ENCODE measurements around the gene SUSD4. TPM values are rescaled to one million over a fixed set of nuclear protein-coding genes. Genes with fewer than 3 reads are reported as not detected.
"Not testable (repeated sequence)": the region's sequence is repeated elsewhere in the genome, so short reads cannot be mapped to it uniquely, and the experiment has no call there.

The SUSD4 gene
- total RNA-seq, 6 experiments from 2014 or later, result 0.33 to 0.96 (median 0.70) TPM

- H3K4me1 Mint-ChIP-seq (ENCODE audit: low read depth), result no peaks in the 10 kb centered on the region; the same call in 1 of the 2 replicates
- H3K27ac Mint-ChIP-seq, result no peak overlapping the region
- no peak overlapping the region for H3K4me3 Mint-ChIP-seq
- no peak for DNase-seq
- TF ChIP-seq CTCF (IDR thresholded peaks at IDR 0.05), result no peak
- H3K9me3 Mint-ChIP-seq, result no peaks in the 10 kb centered on the region
- no peaks in the 10 kb centered on the region for H3K36me3 Mint-ChIP-seq (ENCODE audit: low read depth)
- peaks cover 4% of the 10 kb centered on the region for H3K27me3 Mint-ChIP-seq (ENCODE audit: insufficient read depth)
These were observed 66.2 kb downstream of the SUSD4 start for GRCh38 chr1:223297800-223298199.

GRCh38 chr1:223291796-223292195 is 72.2 kb downstream of the SUSD4 start:
- H3K27me3 Mint-ChIP-seq (ENCODE audit: insufficient read depth), result peaks cover 14% of the 10 kb centered on the region
- no peak for TF ChIP-seq CTCF (IDR thresholded peaks at IDR 0.05)
- no peaks in the 10 kb centered on the region for H3K9me3 Mint-ChIP-seq
- H3K36me3 Mint-ChIP-seq (ENCODE audit: low read depth), result no peaks in the 10 kb centered on the region
- H3K4me3 Mint-ChIP-seq, result no peak overlapping the region
- no peak for DNase-seq
- no peaks in the 10 kb centered on the region for H3K4me1 Mint-ChIP-seq (ENCODE audit: low read depth)
- H3K27ac Mint-ChIP-seq, result no peak overlapping the region

GRCh38 chr1:223290397-223290796 is 73.6 kb downstream of the SUSD4 start:
- no peaks in the 10 kb centered on the region for H3K36me3 Mint-ChIP-seq (ENCODE audit: low read depth)
- no peak overlapping the region for H3K27ac Mint-ChIP-seq
- no peak overlapping the region for H3K4me3 Mint-ChIP-seq
- no peak for DNase-seq
- no peak for TF ChIP-seq CTCF (IDR thresholded peaks at IDR 0.05)
- H3K9me3 Mint-ChIP-seq, result no peaks in the 10 kb centered on the region; the same call in 1 of the 2 replicates
- H3K4me1 Mint-ChIP-seq (ENCODE audit: low read depth), result no peaks in the 10 kb centered on the region
- H3K27me3 Mint-ChIP-seq (ENCODE audit: insufficient read depth), result peaks cover 16% of the 10 kb centered on the region

GRCh38 chr1:223289621-223290020 is 74.4 kb downstream of the SUSD4 start:
- Mint-ChIP-seq H3K4me1 (ENCODE audit: low read depth) (no peaks in the 10 kb centered on the region), H3K9me3 (no peaks in the 10 kb centered on the region; the same call in 1 of the 2 replicates), H3K4me3 (no peak overlapping the region), H3K36me3 (ENCODE audit: low read depth) (no peaks in the 10 kb centered on the region), H3K27me3 (ENCODE audit: insufficient read depth) (peaks cover 17% of the 10 kb centered on the region), H3K27ac (no peak overlapping the region)
- no peak for TF ChIP-seq CTCF (IDR thresholded peaks at IDR 0.05)
- no peak for DNase-seq

GRCh38 chr1:223288826-223289225 is 75.2 kb downstream of the SUSD4 start:
- no peak overlapping the region for H3K4me3 Mint-ChIP-seq
- no peaks in the 10 kb centered on the region for H3K36me3 Mint-ChIP-seq (ENCODE audit: low read depth)
- H3K4me1 Mint-ChIP-seq (ENCODE audit: low read depth), result no peaks in the 10 kb centered on the region
- no peaks in the 10 kb centered on the region; the same call in 1 of the 2 replicates for H3K9me3 Mint-ChIP-seq
- no peak for DNase-seq
- H3K27ac Mint-ChIP-seq, result no peak overlapping the region
- H3K27me3 Mint-ChIP-seq (ENCODE audit: insufficient read depth), result peaks cover 19% of the 10 kb centered on the region
- no peak for TF ChIP-seq CTCF (IDR thresholded peaks at IDR 0.05)

- no peak for TF ChIP-seq CTCF (IDR thresholded peaks at IDR 0.05)
- Mint-ChIP-seq H3K36me3 (ENCODE audit: low read depth) (no peaks in the 10 kb centered on the region), H3K4me3 (no peak overlapping the region), H3K4me1 (ENCODE audit: low read depth) (no peaks in the 10 kb centered on the region), H3K27ac (no peak overlapping the region), H3K9me3 (no peaks in the 10 kb centered on the region; the same call in 1 of the 2 replicates), H3K27me3 (ENCODE audit: insufficient read depth) (peaks cover 16% of the 10 kb centered on the region)
- DNase-seq, result no peak
These were observed 78.5 kb downstream of the SUSD4 start for GRCh38 chr1:223285452-223285851.

- not testable (repeated sequence) for H3K4me3 Mint-ChIP-seq; H3K4me1 Mint-ChIP-seq (ENCODE audit: low read depth); DNase-seq; H3K9me3 Mint-ChIP-seq; H3K27ac Mint-ChIP-seq; H3K36me3 Mint-ChIP-seq (ENCODE audit: low read depth)
- peaks cover 24% of the 10 kb centered on the region for H3K27me3 Mint-ChIP-seq (ENCODE audit: insufficient read depth)
These were observed 80.3 kb downstream of the SUSD4 start for GRCh38 chr1:223283697-223284096.

- H3K4me3 Mint-ChIP-seq; H3K4me1 Mint-ChIP-seq (ENCODE audit: low read depth); H3K9me3 Mint-ChIP-seq; H3K27ac Mint-ChIP-seq; H3K36me3 Mint-ChIP-seq (ENCODE audit: low read depth); DNase-seq: not testable (repeated sequence)
- peaks cover 19% of the 10 kb centered on the region for H3K27me3 Mint-ChIP-seq (ENCODE audit: insufficient read depth)
These were observed 85.7 kb downstream of the SUSD4 start for GRCh38 chr1:223278311-223278710.
